Measurements from ENCODE around the gene HOXB3.
A peak's percentile ranks its signal among the peaks of the same experiment; 100 is the strongest.

Gene HOXB3

DNA sequence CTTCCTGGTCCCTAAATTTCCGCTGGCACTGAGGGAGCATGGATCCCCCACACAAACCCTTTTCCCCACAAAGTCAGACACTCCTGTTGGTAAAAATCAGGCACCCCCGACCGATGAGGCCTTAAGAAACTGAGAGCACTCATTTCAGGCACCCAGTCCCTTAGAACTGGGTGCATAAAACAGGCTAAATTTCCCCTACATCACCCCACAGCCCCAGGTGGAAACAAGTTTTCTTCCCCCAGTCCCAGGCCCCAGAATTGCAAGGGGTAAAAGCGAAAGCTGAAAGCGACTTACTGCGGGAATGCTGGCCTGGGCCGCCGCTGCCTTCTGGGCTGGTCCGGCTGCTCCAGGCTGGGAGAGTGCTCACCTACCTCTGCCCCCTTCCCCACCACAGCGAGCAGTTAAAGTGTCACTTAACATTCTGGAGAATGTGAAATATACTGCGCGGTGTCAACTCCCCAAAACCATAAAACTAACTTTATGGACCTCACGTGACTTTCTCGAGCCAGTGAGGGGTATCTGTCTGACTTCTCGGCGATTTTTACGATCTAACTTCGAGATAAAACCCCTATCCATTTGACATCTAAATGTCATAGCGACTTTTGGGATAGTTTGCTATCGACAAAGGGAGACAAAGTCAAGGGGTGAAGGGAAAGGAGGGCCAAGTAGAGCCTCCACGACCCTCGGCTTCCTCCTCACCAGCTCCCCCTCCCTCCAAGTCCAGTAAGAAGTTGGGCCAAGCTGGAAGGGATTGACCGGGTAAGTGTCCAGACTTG is at the start of gene HOXB3:
HOXB3 (minus strand) TSS at position 411 of the 776 bp plus-strand sequence. CDS start 37,767 bp downstream, outside the sequence.
- DNase-seq (ENCODE audit: low spot score): no peak

DNA sequence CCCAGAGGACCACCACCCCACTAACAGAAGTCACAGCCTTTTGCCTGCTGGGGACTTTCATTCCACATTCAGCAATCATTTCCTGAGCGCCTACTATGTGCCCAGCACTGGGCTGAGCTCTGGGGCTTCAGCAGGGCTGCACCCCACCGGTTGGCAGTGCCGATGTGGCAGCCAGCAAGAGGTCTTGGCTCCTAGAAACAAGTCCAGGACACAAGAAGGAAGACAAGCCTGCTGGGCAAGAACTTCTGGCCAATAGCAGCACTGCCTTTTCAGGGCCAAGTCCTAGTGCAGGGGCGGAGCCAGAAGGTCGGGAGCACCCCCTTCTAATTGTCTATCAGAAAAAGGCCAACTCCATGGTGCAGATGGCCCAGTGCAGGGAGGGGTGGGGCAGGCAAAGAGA is 49.1 kb upstream of the HOXB3 start:
- no peak for DNase-seq (ENCODE audit: low spot score)

DNA sequence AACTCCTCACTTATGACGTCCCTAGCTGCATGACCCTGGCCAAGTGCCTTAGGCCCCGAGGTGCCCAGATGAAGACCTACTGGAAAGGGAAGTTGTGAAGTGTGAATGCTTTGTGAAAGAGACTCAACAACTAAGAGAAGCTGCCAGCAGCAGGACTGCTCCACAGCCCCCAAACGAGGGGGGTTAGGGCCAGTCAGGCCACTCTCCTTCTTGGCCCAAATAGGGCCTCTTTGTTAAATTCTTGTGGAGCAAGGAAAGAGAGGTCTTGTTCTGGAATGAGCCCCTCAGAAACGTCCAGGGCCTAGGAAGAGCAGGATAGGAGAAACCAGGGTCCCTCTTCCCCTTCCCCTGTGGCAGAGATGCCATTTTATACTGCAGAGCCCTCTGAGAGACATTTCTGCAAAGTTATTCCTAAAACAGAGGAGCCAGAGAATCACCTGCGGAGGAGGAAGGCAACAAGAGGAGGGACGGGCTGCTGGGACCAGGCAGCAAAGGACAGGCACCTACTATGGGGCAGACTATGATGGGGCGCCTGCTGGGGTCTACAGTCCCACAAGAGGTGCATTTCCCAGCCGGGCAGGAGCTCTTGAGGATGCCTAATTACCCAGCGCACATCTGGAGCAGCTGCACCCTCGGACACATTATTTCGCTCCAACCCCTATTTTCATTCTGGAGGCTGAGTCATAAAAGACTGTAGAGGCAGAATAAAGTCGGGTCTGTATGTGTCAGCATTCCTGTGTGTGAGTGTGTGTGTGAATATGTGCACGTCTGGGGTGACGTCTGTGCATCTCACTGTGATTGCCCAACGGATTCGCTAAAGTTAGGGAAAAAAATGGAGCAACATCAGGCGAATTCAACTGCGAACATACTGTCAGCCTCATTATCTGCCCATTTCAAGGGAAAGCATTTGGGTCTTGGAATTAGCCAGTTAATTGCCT is 47.6 kb upstream of the HOXB3 start:
- DNase-seq (ENCODE audit: low spot score): no peak

DNA sequence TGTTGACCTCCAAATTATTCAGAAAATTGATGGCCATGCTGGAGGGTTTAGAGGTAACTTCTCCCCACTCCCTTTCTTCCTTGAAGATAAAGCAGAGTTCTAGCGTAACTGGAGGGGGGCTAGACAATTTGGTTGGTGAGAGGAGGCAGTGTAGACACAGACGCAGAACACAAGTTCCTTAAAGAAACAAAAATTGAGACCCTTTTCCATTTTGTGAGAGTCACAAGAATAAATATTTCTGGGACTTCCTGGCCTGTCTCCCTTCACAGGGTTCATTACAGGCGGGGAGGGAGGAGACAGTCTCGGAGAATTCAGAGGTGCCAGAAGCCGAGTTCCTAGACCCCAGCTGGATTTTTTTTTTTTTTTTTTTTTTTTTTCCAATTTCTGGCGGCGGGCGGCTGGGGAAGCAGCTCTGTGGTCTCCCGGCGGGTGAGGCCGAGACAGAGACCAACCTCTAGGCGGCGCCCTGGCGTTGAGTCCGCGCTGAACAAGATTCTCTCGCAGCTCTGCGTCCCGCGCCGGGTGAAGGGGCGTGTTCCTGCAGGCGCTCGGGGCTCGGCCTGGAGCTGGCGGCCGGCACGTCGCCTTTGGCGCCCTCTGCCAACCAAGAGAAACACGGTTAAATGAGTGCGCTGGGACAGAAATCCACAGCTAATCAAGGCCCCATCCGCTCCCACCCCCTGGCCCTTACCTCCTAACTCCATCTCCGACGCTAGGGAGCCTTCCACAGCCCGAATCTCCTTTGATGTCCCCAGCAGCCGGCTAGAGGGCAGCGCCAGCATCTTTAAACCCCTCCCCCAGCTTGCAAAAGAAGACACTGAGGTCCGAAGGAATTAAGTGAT is 46.4 kb upstream of the HOXB3 start:
- DNase-seq (ENCODE audit: low spot score): peak; percentile 31

DNA sequence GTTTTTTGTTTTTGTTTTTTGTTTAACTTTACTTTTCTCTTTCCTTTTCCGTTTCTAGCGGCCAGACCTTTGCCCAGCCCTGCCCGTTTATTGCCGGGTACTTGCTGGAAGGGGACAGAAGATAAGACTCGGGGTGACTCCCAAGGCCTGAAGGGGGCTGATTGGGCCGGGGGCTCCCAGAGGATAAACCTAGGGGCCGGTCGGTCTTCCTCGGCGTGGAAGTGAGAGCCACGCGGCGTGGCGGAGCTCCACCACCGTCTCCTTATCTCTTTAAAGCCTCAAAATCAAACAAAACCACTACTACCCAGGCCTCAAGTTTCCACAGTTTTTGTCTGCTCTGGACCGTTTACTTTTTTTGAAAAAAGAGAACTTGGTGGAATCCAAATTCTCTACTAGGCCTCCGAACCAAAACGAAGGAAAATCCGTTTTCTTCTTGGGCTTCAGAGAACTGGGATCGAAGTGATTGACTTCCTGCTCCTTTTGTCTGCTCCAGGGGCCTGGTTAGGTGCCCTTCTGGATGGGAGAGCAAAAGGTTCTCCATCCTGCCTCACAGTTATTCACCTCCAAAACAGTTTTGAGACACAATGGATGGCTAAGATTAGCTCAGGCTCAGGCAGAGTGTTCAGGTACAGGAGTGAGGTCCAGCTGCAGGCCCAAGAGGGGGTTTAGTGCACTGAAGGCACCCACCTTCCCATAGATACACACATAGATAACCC is 44.6 kb upstream of the HOXB3 start:
- no peak for DNase-seq (ENCODE audit: low spot score)

DNA sequence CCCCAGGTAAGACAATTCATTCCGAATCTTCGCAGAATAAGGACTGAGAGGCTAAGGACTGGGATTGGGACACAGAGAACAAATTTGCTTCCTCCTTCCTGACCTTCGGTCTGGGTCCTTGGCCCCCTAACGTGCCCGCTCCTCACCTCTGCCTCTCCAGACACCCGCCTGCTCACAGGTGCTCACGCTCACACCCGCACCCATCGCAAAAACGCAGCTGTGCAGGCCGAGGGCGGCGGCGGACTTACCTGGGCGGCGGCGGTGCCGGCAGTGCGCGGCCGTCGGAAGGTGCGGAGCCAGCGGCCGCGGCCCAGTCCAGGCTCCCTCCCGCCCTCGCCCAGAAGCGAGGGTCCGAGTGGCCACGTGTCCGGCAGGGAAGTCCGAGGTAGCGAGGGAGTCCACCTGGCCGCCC is 43.2 kb upstream of the HOXB3 start:
- no peak for DNase-seq (ENCODE audit: low spot score)

DNA sequence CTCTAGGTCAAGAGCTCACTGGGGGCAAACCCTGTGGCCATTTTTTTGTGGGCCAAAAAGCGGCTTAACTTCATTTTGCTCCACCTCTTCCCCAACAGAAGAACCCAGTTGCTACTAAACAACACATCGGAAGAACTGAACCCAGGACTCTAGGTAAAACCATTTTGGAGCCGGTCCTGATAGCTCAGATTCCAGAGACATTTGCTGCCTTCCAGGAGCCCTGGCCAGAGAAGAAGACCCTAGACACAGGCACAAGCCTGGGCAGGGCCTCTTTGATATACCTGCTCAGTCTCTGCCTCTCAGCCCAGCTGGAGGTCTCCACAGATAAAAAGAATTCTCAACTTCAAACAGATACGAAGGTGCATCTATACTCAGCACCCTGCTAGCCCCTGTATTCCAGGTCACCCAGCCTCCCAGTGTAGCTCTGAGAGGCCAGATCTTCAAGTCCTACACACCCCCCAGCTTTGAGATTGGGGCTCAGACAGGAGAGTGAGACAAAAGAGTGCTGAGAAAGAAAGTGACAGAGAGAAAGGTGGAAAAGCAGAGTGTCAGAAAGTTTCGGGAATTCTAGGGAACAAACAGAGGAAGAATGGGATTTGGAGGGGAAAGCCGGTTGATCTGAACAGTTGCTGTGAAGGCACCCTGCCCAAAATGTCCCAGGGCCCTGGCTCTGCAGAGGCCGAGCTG is 42.7 kb upstream of the HOXB3 start:
- no peak for DNase-seq (ENCODE audit: low spot score)

DNA sequence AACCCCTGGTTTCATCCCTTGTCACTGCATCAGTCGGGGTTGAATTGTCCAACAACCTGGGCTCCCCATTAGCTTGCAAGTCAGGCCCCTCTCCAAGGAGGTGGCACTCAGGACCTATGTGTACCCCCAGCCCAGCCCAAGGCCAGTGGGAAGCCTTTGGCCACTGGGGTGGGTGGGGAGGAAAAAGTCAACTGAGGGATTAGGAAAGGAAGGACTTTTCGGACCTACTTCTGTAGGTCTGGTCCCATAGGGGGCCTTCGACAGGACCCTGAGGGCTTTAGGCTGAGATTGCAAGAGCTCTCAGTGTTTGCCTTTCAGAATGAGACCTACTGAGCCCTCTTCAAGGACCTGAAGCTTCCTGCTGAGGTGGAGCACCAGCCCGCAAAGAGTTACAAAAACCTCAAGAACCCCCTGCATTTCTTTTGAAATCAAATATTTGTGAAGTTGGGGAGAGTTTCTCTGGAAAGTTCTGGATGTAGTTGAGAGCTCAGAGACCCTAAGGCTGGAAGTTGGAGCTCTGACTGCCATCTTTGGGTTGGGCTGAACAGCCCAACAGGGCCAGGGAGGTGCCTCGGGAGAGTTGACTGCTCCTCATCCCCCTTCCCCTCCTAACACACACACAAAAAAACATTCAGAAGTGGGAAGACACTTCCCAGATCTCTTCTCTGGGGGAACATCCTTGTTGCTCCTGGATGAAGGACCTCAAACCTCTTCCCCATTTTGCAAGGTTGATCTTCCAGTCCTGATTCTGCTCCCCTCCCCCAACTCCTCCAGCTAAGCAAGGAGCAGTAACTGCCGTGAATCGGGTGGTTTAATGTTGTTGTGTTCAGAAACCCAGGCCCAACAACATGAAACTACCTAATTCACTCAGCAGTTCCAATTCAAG is 41.9 kb upstream of the HOXB3 start:
- DNase-seq (ENCODE audit: low spot score): no peak

DNA sequence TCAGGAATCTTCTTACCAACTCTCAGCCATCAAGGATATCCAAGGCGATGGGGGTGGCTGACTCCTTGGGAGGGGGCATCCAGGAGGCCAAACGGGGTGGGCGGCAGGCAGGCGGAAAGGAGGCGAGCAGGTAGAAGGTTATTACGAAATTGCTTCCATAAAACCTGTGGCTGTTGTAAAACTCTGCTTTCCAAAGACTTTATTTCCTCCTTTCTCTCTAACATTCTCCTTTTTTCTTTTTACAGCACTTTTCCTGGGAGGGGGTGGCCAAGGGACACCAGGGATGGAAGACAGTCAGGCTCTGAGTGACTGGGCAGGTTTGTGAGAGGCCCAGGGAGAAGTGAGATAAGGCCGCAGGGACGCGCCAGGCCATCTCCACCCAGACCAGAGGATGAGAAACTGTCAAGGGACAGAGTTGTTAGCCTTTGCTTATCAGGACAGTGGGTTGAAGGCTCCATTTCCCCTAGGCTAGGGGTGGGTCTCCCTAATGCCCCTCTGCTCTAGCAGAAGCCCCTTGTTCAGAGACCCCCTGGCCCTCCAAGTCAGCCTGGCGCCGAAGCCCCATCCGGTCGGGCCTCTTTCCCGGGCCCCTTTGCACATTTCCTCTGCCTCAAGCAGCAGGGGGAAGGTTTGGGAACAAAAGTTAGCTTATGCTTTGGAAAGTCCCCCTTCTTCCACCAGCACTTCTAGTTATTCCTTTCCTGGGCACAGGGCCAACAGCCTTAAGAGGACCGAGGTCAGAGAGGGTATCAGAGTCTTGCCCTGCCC is 41.1 kb upstream of the HOXB3 start:
- no peak for DNase-seq (ENCODE audit: low spot score)

DNA sequence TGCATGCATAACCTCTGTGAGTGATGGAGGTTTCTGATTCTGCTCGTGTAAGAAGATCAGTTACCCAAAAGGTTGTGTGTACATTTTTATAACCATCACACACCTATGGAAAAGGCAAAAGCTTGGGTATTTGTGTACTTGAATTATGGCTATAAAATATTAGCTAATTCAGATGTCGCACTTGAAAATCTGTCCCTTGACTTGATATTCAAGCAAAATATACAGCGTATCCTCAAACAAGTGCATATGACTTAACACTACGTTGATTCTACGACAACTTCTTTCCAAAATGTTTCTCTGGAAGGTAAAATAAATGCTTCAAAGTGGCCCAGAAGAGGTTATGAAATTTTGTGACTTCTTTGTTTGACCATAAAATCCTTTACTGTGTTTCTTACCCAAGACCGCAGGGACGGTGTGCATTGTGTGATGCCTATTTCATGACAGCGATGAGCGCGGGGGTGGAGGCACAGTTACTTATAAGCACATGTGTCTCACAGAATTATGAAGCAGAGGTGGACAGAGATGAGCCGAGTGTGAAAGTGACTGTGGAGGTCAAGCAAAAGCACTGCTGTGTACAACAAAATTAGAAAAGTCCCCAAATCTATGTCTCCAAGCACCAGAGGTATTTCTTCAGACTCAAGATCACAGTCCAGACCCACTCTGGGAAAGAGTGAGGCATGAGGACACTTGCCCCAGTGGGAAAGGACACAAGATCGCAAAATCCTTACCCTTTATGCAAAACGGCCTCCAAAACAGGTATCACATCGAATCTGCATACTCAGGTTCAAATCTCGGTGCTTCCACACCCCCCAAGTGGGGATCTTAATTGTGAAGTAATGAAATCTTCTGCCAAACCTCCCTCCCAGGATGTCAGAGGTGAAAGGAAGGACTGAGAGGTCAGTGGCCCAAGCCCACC is 40.2 kb upstream of the HOXB3 start:
- no peak for DNase-seq (ENCODE audit: low spot score)

DNA sequence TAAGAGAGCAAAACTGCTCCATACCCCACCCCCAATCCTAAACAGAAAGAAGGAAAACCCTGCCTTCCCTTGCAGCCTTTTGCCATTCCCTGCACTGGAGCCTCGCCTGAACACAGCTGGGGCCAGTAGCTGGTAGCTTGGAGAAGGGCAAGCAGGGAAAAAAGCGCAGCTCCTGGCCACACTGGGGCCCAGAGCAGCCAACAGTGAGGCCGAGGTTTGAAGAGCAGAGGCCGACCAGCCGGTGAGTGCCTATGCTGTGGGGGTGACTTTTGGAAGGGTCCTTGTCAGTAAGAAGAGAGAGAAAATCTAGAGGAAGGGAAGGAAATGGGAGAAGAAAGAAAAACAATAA is 39.3 kb upstream of the HOXB3 start:
- DNase-seq (ENCODE audit: low spot score): no peak

DNA sequence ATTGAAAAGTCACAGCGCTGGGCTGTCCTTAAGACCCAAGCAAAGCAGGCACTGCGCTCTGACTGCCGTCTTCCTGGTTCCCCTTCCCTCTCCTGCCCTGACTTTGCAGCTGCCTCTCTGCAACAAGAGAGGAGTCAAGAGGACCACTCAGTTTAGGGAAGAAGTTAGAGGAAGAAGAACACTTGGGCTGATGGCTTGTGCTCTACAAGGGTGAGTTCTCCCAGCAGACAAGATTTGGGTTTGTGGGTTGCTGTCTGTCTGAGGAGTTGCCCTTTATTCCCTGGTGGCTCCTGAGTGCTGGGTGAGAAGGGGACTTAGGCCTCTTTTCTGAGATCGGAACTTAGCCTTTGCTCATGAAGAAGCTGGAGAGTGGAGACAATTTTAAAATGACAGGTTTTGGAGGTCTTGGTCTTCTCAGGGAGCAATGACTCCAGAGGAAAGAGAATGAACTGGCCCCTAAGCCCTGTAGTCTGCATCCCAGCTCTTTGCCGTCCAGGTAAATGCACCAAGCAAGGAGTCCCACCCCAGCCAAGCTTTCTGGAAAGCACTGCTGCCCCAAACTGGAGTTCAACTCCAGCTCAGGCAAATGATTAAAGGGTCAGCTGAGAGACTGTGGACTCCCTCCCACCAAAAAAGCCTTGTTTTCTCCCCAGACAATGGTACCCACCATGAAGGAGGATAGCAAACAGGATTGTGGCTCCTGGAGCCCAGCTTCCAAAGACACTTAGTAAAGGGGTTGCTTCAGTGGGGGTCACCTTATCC is 38.8 kb upstream of the HOXB3 start:
- no peak for DNase-seq (ENCODE audit: low spot score)

DNA sequence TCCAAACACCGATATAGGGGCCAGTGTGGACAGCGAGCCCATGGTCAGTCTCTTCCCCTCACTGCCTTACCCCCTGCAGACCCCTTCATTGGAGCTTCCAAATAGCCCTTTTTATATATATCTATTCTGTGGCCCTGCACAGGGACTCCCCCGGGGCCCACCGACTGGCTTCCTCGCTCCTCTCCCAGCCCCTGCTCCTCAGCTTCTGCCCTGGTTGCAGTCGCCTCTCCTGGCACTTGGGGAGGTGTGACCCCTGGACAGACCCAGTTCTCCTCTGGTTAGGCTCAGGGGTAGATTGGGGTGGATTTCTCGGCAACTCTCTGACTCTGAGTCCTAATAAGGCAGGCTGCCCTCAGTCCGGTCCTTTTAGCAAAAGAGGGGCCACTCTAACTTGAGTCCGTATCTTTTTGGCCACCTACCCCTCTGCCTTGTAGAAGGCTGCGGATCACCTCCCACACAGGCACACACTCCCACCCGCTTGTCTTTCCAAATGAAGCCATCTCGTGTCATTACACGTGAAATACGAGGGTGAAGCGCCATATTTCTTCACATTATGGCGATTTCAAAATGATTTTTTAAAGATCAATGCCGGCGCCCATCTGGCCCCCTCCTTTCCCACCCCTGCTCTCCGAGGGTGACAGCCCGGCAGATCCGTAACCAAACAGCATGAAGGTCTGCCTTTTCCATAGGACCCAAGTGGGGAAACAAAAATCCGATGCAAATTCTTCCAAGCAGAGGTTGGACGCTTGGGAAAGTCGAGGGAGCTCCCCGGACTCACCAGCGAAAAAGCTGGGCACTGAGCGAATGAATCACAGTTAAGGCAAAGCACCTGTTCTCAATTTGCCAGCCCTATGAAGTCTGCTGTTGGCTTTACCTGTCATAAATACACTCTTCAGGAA is 37.8 kb upstream of the HOXB3 start:
- DNase-seq (ENCODE audit: low spot score): no peak

DNA sequence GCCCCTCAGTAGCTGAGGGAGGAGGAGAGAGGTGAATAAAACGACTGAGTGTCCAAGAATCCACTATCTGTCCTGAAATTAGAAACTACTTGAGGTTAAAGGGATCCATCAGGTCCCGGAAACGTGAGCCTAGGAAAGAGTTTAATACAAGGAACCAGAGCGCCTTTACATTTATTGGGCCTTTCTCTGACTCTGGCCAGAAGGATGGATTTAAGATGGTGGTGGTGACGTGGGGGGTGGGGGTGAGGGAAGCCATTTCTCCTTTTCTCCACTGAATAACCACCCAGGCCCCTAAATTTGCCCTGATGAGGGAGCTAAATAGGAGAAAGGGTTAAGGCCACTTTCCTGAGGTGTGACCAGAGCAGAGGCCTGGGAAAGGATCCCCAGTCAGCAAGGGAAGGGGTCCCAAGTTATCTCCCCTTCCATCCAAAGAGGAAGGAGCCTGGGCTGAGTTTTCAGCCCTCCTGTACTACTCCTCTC is 37.1 kb upstream of the HOXB3 start:
- DNase-seq (ENCODE audit: low spot score): no peak

DNA sequence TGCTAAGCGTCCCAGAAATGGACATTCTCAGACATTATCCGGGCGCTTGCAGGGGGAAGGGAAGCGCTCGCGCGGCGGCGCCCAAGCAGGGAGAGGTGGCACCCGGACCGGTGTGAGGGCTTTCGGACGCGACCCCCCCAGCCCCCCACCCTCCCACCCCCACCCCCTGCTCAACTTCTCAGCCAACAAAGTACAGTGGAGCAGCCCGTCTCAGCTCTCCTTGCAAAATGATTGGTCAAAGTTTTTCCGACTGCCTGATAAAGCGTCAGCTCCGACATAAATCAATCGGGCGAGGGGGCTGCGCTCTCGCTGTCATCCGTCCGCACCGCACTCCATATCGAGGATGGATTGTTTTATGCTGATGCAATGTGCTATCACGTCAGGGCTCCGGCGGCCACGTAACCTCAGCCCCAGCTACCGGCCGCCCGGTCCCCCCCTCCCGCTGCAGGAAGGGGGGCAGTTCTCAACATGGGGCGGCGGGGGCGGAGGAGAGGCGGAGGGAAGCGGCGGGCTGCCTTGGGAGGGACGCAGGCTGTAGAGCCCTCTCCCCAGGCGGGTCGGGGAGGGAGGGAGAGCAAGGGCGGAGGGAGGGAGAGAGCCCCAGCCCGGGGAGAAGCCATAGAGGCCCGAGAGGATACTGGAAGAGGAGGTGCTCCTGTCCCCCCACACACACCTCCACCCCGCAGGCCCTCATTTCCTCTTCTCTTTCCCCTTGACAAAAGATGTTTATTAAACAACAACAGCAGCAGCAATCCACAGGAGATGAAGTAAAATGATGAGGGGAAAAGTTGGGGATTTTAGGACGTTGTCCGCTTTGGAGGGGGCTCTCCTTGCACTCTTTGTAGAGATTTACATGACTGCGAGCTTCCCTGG is 36.4 kb upstream of the HOXB3 start, which contains the start of gene HOXB9:
HOXB9 (minus strand) TSS at position 114 of the 873 bp plus-strand sequence; CDS start at position 25, 89 bp downstream.
- DNase-seq (ENCODE audit: low spot score): no peak
